Activated CD4-positive, CD25-positive, alpha-beta regulatory T cell (primary cell): Measurements from ENCODE around the gene VANGL2.

Experiments
- DNase-seq, 4 experiments: peaks; one replicate each; lab custom pipeline; 2025; lab: John Stamatoyannopoulos, UW

The VANGL2 gene

GRCh38 chr1:160460214-160460642 is 59.9 kb downstream of the VANGL2 start:
- DNase-seq, result no peak

DNA sequence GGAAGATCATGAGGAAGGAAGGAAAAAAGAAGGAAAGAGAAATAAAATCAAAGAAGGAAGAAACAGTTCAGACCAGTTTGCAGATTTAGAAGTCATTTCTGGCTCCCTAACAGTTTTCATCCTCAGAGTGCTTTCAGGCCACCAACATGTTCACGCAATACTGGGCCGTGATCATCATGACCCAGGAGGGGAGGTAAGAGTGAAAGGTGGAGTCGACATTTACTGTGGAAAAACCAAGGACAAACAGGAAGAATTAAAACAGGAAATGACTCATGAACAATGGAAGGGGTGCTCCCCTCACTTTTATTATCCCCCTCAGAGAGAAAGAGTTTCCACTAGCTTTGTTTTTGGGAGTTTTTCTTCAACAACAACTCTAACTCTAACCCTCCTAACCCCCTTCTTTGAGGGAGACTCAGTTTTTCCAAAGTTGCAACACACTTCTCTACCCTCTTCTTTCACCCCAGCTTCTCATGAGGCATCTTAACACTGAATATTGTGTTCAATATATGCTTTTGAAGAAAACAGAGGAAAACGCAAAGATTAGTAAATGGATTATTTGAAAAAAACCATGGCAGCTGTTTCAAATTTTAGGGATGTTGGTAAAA is 60.4 kb downstream of the VANGL2 start:
- no peak for DNase-seq

DNA sequence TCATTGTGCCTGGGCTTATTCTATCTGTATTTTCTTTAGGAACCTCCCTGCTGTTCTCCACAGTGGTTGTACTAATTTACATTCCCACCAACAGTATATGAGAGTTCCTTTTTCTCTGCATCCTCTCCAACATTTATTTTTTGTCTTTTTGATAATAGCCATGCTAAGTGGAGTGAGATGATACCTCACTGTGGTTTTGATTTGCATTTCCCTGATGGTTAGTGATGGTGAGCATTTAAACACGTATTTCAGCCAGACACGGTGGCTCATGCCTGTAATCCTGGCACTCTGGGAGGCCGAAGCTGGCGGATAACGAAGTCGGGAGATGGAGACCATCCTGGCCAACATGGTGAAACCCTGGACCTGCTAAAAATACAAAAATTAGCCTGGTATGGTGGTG is 64.8 kb downstream of the VANGL2 start:
- DNase-seq, result no peak

DNA sequence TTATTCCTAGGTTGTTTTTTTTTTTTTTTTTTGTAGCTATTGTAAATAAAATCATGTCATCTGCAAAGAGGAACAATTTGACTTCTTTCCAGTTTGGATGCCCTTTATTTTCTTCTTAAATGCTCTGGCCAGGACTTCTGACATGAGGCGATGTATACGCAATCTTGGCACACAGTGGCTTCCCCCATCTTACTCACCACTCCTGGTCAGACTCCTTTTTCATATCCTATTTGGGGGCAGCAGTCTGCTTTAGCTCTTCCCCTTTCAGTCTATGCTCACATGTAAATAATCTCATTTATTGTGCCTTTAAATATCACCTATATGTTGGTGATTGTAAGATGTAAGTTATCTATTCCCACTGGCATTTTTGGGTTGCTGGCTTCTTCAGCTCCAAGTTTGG is 66.6 kb downstream of the VANGL2 start:
- no peak for DNase-seq

GRCh38 chr1:160467576-160467975 is 67.2 kb downstream of the VANGL2 start:
- no peak for DNase-seq

DNA sequence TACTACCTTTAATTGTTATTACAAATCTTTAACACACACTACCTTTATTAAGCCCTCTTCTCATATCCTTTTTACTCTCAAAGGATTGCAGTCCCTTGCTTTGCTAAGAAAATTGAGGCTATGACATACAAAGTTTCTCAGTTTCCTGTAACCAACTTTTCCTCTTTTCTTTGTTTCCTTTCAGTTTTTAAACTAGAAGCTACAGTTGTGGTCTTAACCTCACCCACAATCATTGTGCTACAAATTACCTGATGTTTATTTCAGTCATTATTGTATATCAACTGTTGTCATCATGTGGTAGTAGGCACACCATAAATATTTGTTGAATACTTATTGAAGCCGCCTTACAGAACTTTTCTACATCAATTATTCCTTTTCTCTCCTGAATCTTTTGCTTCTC is 70.9 kb downstream of the VANGL2 start:
- DNase-seq, result no peak

GRCh38 chr1:160472112-160472511 is 71.7 kb downstream of the VANGL2 start:
- no peak for DNase-seq

DNA sequence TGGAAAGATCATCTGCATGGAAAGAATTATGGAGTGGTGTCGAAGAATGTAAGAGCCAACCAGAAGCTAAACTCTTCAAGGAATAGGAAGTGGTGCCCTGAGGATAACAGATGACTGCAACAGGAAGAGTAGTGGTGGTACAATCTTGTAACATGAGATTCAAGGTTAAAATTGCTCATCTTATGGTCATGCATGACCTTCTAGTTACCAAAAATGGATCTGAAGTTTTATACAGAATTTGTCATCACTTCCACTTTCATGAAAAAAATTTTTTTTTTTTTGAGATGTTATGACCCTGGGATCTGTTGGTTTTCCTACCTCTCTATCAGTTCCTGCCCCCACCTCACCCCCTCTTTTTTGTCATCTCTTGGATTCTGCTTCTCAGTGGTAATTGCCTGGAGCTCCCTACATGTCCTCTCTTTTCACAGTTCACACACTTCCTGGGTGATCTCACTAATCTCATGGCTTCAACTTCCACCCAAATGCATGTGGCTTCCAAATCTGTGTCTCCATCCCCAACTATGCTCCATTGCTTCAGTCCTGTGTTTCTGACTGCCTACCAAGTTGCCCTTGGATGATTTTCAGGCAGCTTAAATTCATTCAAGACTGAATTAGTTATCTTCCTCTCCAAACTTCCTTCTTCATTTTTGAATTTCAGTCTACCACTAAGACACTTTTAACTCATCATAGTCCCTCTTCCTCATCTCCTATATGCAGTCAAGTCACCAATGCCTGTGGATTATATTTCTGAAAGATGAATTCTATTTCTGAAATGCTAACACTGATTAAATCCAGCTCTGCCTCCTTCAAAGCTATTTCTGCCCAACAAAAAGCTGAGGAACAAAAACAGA is 74.3 kb downstream of the VANGL2 start:
- no peak for DNase-seq
